ENCODE results near the gene FAIM.
"Not testable (repeated sequence)": the region's sequence is repeated elsewhere in the genome, so short reads cannot be mapped to it uniquely, and the experiment has no call there.

FAIM gene

DNA sequence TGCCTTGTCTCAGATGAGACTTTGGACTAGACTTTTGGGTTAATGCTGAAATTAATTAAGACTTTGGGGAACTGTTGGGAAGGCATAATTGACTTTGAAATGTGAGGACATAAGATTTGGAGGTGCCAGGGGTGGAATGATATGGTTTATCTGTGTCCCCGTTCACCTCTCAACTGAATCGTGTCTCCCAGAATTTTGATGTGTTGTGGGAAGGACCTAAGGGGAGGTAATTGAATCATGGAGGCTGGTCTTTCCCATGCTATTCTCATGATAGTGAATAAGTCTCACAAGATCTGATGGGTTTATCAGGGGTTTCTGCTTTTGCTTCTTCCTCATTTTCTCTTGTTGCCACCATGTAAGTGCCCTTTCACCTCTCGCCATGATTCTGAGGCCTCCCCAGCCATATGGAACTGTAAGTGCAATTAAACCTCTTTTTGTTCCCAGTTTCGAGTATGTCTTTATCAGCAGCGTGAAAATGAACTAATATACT is 4.4 kb upstream of the FAIM start:
- DNase-seq = not testable (repeated sequence)

DNA sequence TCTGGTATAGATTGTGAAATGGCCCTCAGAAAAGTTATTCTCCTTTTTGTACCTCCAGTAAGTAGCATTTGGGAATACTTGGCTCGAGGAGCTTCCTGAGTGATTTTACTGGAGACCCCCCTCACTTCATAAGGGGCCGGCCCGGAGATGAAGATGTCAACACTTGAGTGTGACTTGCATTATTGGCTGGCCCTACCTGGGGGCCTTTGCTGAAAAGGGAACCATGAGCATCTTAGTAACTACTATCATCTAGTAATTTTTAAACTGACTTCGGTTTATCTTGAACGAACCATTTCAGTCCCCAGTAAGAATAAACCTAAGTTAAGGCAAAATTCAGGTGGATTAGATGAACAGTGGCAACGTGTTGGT is 1.3 kb downstream of the FAIM start:
- no peak for DNase-seq

DNA sequence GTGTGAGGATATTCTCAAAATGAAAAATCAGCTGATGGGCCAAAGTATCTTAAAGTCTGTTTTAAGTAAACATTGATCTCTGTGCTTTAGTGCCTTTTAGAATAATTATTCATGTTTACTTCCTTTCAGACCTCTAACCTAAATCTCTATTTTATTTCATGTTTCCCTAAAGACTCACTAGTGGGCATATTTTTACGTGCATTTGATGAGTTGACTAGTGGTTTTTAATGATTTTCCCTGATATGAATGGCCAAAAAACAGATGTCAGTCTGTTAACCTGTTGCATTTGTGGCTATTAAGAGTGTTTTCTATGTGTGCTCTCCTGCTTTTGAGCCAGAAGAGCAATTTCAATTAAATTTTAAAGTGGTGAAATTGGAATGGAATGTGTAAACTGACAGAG is 6.9 kb downstream of the FAIM start:
- DNase-seq = no peak

DNA sequence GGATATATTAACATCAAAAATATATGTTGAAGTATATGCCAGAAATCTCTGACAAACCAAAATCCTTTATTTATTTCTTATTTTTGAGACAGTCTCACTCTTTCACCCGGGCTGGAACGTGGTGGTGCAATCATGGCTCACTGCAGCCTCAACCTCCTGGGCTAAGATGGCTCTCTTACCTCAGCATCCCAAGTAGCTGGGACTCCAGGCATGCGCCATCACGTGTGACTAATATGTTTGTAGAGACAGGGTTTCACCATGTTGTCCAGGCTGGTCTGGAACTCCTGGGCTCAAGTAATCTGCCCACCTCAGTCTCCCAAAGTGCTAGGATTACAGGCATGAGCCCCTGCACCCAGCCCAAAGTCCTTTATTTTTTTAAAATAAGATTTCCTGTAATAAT is 11.9 kb downstream of the FAIM start:
- DNase-seq = no peak

DNA sequence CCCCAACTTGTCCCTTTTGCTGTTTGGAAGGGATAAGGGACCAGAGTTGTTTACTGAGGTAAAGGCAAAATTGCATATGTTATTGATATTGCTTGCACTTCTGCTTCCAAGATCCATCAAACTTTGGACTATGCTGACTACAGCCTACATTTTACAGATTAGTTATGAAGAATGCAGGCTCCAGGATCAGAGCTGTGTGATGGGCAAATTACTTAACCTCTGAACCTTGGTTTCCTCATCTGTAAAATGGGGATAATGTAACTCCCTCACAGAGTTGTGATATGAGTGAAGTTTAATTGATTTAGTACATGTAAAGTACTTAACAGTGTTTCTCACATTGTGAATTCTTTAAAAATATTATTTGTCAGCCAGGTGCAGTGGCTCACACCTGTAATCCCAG is 15.9 kb downstream of the FAIM start:
- no peak for DNase-seq

DNA sequence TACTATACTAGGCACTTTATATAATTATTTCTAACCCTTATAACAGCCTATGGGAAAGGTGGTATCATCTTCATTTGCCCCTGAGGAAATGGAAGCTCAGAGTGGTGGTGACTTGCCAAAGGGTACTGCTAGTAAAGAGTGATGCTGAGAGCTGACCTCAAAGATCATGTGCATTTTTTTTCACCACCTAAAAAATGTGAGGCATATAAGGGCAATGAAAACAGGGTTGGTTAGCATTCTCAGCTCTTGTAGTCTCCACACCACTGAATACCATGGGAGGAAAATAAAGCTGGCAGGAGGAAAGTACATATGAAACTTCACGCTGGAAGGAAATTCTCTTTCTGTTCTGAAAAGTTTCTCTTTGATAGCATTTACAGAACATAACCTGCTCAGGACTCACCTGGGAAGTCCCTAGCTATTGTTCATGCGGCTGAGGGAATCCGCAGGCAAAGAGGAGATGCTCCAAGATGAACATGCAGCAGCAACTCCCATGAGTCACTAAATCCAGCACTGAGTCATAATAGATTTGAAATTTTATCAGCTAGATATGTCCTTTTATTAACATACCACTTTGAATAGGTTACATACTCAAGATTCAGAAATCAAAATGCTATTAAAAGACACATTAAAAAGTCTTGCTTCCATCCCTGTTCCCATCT is 17.3 kb downstream of the FAIM start:
- no peak for DNase-seq

DNA sequence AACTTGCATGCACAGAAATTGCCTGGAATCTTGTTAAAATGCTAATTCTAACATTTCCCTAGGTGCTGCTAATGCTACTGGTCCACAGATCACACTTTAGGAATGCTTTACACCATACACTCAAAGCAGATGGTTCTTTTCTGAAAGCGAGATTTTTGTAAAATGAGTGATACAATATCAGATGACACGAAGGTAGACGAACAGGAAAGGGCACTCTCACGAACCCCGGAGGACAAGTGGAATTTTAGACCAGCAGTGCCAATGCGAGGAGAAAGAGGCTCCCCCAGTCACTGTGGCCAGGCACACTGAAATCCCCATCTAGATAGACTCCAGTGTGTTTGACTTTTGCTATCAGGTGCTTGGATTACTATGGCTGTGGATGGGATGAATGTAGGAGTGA is 21.0 kb downstream of the FAIM start:
- no peak for DNase-seq

DNA sequence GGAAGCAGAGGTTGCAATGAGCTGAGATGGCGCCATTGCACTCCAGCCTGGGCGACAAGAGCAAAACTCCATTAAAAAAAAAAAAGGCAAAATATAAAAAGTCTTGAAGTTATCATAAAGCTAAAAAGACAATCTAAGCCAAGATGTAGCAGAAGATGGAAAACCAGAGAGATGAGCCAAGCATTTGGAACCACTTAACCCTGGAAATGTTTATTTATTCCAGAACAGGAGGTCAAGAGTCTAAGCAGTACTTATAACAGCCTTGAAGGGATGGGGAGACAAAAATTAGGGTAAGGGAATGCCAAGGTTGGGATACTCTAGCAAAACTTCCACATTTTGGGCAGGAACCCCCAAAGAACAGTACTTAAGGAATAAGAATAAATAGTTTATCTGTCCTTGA is 30.1 kb downstream of the FAIM start:
- no peak for DNase-seq

DNA sequence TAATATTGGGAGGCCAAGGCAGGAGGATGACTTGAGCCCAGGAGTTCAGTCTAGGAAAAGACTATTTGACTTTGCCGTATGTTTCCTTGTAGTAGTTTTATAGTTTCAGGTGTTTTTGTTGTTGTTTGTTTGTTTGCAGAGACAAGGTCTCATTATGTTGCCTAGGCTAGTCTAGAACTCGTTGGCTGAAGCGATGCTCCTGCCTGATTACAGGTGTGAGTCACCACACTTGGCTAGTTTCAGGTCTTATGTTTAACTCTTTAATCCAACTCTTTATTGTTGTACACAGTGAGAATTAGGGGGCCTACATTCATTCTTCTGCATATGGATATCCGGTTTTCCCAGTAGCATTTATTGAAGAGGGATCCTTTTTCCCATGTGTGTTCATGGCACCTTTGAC is 32.0 kb downstream of the FAIM start:
- DNase-seq = no peak

DNA sequence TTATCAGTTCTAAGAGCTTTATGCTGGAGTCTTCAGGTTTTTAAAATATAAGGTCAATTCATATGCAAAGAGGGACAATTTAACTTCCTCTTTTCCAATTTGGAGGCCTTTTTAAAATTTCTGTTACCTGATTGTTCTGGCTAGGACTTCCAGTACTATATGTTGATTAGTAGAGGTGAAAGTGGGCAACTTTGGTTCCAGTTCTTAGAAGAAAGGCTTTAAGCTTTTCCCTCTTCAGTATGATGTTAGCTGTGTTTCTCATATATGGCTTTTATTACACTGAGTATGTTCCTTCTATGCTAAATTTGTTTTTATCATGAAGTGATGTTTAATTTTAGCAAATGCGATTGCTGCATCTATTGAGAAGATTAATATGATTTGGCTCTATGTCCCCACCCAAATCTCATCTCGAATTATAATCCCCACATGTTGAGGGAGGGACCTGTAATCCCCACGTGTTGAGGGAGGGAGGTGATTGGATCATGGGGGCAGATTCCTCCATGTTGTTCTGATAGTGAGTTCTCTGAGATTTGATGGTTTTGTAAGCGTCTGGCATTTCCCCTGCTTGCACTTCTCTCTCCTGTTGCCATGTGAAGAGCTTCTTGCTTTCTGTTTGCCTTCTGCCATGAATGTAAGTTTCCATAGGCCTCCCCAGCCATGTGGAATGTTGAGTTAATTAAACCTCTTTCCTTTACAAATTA is 33.8 kb downstream of the FAIM start:
- no peak for DNase-seq

DNA sequence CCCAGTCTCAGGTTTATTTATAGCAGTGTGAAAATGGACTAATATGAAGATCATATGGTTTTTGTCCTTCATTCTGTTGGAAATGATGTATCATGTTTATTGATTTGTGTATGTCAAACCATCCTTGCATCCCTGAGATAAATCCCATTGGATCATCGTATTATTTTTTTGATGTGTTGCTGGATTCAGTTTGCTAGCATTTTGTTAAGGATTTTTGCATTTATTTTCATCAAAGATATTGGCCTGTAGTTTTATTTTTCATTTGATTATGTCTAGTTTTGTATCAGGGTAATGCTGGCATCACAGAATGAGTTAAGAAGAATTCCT is 34.3 kb downstream of the FAIM start:
- DNase-seq = no peak

DNA sequence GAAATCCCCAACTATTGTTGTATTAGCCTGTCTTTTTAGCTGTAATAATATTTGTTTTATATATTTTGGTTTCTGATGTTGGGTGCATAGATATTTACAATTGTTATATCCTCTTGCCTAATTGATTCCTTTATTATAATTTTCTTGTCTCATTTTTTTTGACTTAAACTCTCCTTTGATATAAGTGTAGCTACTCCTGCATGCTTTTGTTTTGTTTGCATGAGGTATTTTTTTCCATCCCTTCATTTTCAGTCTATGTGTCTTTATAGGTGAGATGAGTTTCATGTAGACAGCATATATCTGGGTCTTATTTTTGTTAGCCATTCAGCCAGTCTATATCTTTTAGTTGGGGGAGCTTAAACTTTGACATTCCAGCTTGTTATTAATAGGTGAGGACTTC is 37.4 kb downstream of the FAIM start:
- no peak for DNase-seq

DNA sequence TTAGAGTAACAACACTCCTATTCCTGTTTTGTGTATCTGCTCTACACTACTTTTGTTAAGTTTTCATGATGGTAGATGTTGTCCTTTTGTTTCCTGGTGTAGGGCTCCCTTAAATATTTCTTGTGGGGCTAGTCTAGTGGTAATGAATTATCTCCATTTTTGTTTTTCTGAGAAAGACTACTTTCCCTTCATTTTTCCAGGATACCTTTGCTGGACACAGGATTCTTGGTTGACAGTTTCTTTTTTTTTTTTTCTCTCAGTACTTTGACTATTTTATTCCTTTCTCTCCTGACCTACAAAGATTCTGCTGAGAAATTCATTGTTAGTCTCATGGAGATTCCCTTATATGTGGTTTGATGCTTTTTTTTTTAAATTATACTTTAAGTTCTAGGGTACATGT is 37.9 kb downstream of the FAIM start:
- DNase-seq = no peak

DNA sequence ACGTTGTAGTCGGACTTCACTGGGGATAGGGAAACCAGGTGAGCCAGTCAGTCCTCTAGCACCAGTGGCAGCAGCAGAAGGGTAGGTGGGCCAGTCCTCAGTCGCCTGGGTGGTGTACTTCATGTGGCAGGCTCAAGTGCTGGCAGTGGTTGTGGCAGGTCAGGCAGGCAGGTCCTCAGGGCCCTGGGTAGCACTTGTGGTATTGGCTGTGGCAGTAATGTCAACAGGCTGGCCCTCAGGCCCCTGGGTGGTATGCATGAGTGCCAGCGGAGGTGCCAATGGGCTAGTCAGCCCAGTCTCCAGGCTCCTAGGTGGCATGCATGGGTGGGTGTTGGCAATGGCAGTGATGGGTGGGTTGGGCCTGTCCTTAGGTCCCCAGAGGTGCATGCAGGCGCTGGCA is 40.6 kb downstream of the FAIM start:
- no peak for DNase-seq

DNA sequence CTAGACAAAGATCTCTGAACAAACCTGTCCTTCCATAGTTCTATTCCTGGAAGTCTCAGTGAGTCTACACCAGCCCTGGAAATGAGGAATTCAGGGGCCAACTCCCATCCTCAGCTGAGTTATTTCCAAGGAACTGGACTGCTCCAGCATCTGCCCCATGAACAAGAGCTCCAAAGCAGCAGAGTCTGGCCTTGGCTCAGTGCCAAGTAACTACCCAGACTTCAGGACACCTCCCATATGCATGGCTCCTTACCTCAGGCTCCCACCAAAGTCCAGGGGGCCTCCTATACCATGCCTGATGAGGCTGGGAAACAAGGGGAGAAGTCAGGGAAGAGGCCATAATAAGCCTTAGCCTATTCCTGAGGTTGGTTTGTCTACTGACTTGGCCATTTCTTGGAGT is 45.0 kb downstream of the FAIM start:
- DNase-seq = no peak

DNA sequence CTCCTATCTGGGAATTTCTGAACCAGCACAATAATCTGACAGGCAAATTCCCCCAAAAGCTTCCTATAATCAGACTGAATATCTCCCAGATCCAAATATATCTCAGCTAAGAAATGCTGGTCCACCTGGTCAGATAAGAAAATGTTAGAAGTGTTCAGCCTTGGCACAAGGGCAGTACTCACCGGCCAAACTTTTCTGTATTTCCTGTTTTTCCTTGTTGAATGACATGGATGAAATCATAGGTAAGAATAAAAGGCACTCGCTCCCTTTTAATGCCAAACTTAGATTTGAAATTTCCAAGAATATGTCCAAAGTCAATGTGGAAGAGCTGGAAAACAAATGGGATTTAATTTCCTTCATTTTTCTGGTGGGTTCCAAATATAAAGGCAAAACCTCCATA is 48.9 kb downstream of the FAIM start:
- DNase-seq = no peak

DNA sequence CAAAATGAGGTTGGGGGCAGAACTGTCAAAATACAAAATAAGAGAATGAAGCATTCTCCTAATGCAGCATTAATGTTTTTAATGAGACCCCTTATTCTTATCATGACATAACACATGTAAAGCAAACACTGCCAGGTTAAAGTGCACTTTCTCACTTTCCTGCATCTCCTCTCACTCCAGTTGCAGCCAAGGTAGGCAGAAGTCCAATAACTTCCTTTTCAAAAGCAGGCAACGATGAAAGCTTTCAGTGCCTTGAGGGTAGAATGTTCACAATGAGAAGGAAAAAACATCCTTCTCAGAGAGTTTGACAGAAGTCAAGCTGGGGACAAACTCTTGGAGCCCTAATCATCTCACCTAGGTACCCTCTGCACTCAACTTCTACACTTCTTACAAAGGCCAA is 59.5 kb downstream of the FAIM start:
- no peak for DNase-seq

DNA sequence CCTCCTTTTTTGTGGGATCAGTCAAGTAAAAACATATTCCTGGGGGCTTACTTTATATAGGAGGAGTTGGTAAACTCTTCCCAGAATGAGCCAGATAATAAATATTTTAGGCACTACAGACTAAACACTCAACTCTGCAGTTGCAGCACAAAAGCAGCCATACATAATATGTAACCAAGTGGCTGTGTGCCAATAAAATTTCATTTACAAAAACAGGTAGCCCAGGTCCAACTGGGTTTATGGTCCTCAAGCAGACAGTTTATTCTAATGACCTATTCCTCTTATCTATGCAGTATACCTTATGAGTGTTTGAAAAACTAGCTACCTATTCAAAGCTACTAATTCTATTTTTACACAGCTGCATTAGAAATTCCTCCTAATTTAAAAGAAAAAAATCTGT is 61.8 kb downstream of the FAIM start:
- DNase-seq = no peak

DNA sequence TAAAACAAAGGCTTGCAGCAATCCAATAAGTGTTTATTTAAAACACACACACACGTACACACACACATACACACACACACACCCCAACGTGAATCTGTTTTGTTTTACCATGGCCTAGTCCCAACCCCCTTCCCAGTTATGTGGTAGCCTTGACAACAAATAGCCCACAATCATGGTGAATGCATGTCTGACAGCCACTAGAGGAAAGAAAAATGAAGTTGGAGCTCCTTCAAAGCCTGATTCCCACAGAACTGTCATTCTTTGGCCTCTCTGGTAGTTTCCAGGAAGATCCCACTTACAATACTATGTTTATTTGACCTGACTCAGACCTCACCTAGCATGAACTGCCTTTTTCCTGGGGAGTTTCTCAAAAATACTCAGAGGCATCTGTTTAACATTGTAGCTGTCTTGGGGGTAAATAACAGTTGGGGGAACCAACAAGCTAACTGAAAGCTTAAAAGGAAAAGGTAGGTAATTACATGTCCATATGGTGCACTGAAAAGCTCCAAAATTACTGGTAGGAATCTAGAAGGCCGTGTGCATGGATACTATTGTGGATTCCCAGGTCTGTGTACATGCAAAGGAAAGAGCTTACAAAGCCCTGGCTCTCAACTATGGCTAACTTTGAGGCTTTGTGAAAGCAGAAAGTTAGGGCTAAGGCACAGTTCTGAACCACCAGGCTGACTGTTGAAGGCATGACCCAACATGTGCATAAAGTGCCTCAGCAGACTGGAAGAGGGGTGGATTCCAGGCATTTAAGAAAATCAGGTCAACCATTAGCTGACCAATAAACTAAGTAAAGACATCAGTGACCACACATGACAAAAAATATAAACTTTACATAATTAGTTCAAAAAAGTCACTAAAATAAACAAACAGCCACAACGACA is 65.3 kb downstream of the FAIM start:
- DNase-seq = no peak

DNA sequence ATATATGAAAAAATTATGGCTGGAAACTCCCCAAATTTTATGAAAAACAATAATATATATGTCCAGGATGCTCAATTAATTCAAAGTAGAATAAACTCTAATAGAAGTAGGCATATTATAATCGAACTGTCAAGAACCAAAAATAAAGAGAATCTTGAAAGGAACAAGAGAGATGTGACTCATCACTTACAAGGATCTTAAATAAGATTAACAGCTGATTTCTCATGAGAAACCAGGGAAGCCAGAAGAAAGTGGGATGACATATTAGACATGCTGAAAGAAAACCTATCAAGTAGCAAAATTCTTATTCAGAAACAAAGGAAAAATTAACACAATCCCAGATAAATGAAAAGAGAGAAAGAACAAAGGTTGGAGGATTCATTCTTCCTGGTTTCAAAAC is 66.8 kb downstream of the FAIM start:
- DNase-seq = no peak

DNA sequence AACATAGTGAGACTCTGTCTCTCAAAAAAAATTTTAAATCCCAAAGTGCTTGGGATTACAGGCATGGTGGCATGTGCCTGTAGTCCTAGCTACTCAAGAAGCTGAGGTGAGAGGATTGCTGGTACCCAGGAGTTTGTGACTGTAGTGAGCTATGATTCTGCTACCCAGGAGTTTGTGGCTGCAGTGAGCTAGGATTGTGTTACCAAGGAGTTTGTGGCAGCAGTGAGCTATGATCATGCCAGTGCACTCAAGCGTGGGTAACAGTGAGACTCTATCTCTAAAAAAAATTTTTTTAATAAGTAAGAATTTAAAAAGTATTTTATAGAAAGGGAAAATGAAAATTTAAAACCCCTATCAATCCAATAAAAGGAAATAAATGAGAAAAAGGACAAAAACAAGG is 69.5 kb downstream of the FAIM start:
- DNase-seq = no peak

DNA sequence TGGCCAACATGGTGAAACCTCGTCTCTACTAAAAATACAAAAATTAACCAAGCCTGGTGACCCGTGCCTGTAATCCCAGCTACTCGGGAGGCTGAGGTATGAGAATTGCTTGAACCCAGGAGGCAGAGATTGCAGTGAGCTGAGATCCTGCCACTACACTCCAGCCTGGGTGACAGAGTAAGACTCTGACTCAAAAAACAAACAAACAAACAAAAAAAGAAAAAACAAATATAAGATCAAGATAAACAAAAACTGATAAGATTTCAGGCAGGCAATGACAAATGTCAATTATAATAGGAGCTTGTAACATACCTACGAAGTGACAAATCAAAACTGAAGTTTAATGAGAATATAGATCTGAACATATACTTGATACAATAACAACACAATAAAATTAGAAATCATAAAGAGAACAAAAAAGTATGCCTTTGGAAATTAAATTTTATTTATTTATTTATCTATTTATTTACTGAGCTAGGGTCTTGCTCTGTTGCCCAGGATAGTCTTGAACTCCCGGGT is 70.4 kb downstream of the FAIM start:
- no peak for DNase-seq

DNA sequence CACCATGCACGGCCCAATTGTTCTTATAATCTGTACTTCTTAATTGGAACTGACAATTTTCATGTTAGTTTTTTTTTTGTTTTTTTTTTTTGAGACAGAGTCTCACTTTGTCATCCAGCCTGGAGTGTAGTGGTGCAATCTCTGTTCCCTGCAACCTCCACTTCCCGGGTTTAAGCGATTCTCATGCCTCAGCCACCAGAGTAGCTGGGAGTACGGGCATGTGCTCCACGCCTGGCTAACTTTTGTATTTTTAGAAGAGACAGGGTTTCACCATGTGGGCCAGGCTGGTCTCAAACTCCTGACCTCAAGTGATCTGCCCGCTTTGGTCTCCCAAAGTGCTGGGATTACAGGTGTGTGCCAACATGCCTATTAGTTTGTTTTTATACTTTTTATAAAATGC is 72.4 kb downstream of the FAIM start:
- not testable (repeated sequence) for DNase-seq

Measured in T-helper 1 cell (primary cell).